ENCODE data around the gene STOX1. TPM values are rescaled to one million over a fixed set of nuclear protein-coding genes. Genes with fewer than 3 reads are reported as not detected.

Gene STOX1
- total RNA-seq, 1 experiment from 2014 or later = 5.8 TPM

GRCh38 chr10:68831961-68832455 lies 4.7 kb downstream of the STOX1 start:
- intact Hi-C loops (cut with micrococcal nuclease; ENCODE audit: unreplicated experiment) (no loop called here), in situ Hi-C loops (cut with HindIII; ENCODE audit: low pct_unique_long_range_greater_than_20kb, low sequenced_read_pairs) (no loop called here)
- H3K4me3 ChIP-seq (ENCODE audit: low read depth in 2 of 2, low read length in 2 of 2) = no peak overlapping the region
- DNase-seq (ENCODE audit: low read depth, low spot score) (no peak), ATAC-seq (no peak)
- no peaks in the 10 kb centered on the region for H3K36me3 ChIP-seq (ENCODE audit: control insufficient read depth, insufficient read depth, low read length)
- no peak for TF ChIP-seq CTCF (IDR thresholded peaks at IDR 0.05)
- no peak for TF ChIP-seq SIN3A (IDR thresholded peaks at IDR 0.05; ENCODE audit: borderline replicate concordance, insufficient read depth, low read depth, low read length)
- TF ChIP-seq TCF7L2 (IDR thresholded peaks at IDR 0.05; ENCODE audit: low read depth, low read length) = no peak
- TF ChIP-seq REST (IDR thresholded peaks at IDR 0.05; ENCODE audit: insufficient read depth in 1 of 2, low read depth in 2 of 2, low read length in 1 of 2) = no peak
- H3K4me1 ChIP-seq (ENCODE audit: control insufficient read depth, insufficient read depth, low read length) = peaks cover 3% of the 10 kb centered on the region; the same call in 1 of the 2 replicates
- no peaks in the 10 kb centered on the region for H3K27me3 ChIP-seq (ENCODE audit: control insufficient read depth, insufficient read depth, low read length)
- BruUV-seq (replicated peaks) = no TSS peak
- ChIA-PET POLR2A (no interaction called here), CTCF (no interaction called here)
- H3K27ac ChIP-seq (ENCODE audit: low read length) = no peak overlapping the region
- H3K9me3 ChIP-seq (ENCODE audit: control insufficient read depth, insufficient read depth, low read depth, low read length) = no peaks in the 10 kb centered on the region

- in situ Hi-C loops (cut with HindIII; ENCODE audit: low pct_unique_long_range_greater_than_20kb, low sequenced_read_pairs) (no loop called here), intact Hi-C loops (cut with micrococcal nuclease; ENCODE audit: unreplicated experiment) (no loop called here)
- Histone ChIP-seq H3K27ac (ENCODE audit: low read length) (no peak overlapping the region), H3K4me3 (ENCODE audit: low read depth in 2 of 2, low read length in 2 of 2) (no peak overlapping the region), H3K36me3 (ENCODE audit: control insufficient read depth, insufficient read depth, low read length) (no peaks in the 10 kb centered on the region), H3K27me3 (ENCODE audit: control insufficient read depth, insufficient read depth, low read length) (no peaks in the 10 kb centered on the region), H3K4me1 (ENCODE audit: control insufficient read depth, insufficient read depth, low read length) (peaks cover 3% of the 10 kb centered on the region; the same call in 1 of the 2 replicates), H3K9me3 (ENCODE audit: control insufficient read depth, insufficient read depth, low read depth, low read length) (no peaks in the 10 kb centered on the region)
- ChIA-PET POLR2A (interaction anchor here (0.6 kb wide), 1 partner anchor 270 kb away, joined by 6 read pairs; no protein-coding TSS in a partner anchor), CTCF (no interaction called here)
- TF ChIP-seq POLR2AphosphoS5 (IDR thresholded peaks at IDR 0.05; ENCODE audit: low read depth, low read length) = no peak
- TF ChIP-seq TCF7L2 (IDR thresholded peaks at IDR 0.05; ENCODE audit: low read depth, low read length) = no peak
- TF ChIP-seq SIN3A (IDR thresholded peaks at IDR 0.05; ENCODE audit: borderline replicate concordance, insufficient read depth, low read depth, low read length) = no peak
- TF ChIP-seq REST (IDR thresholded peaks at IDR 0.05; ENCODE audit: insufficient read depth in 1 of 2, low read depth in 2 of 2, low read length in 1 of 2) = no peak
- TF ChIP-seq CTCF (IDR thresholded peaks at IDR 0.05) = no peak
- ATAC-seq = no peak
- DNase-seq (ENCODE audit: low read depth, low spot score) = no peak
- no TSS peak for BruUV-seq (replicated peaks)
These were observed 5.3 kb downstream of the STOX1 start for GRCh38 chr10:68832601-68833000.
